Activated CD4-positive, alpha-beta T cell treated with anti-CD3 and anti-CD28 coated beads for 36 hours (primary cell): ENCODE data around the gene FUOM. TPM values are rescaled to one million over a fixed set of nuclear protein-coding genes. Genes with fewer than 3 reads are reported as not detected.
"Not testable (repeated sequence)": the region's sequence is repeated elsewhere in the genome, so short reads cannot be mapped to it uniquely, and the experiment has no call there.

Experiments used
- ATAC-seq: fragments of 200-7000 bp; cut with Tn5 transposase; one replicate; pipeline ENCODE4 v1.10.0; 2021; ENCODE audit warnings: mild to moderate bottlenecking, moderate library complexity
- CTCF ChIA-PET: fragments of 350-600 bp; sonication (Branson Sonifier 250); formaldehyde crosslinking; loops from one replicate; lab custom pipeline; 2021; ENCODE audit warnings: antibody characterized with exemption; lab: Charles Lee
- POLR2A ChIA-PET: fragments of 350-600 bp; sonication (Branson Sonifier 250); formaldehyde crosslinking; loops from one replicate; lab custom pipeline; 2021; ENCODE audit warnings: antibody characterized with exemption, inconsistent platforms; lab: Charles Lee
- DNase-seq: peaks from one replicate; pipeline ENCODE4 v3.0.0-alpha.2; 2020
- H3K27ac Mint-ChIP-seq: one replicate; pipeline ENCODE4 v1.8.0; 2021; ENCODE audit warnings: mixed read lengths
- H3K27me3 Mint-ChIP-seq: one replicate; pipeline ENCODE4 v1.8.0; 2021; ENCODE audit warnings: mixed read lengths
- H3K36me3 Mint-ChIP-seq: one replicate; pipeline ENCODE4 v1.8.0; 2021; ENCODE audit warnings: low read depth, mixed read lengths
- H3K4me1 Mint-ChIP-seq: one replicate; pipeline ENCODE4 v1.8.0; 2021; ENCODE audit warnings: mixed read lengths
- H3K4me3 Mint-ChIP-seq: one replicate; pipeline ENCODE4 v1.8.0; 2021; ENCODE audit warnings: mild to moderate bottlenecking, moderate library complexity, mixed read lengths
- H3K9me3 Mint-ChIP-seq: one replicate; pipeline ENCODE4 v1.8.0; 2021; ENCODE audit warnings: low read depth, mixed read lengths
- intact Hi-C, 2 experiments: fragments of 100-400 bp; cut with DNase I in 1 of 2; cut with micrococcal nuclease in 1 of 2; formaldehyde crosslinking; loops; one replicate each; pipeline versions ENCODE4 v1.14.2 to v1.15.1; 2022 to 2024; cut with DNase I, micrococcal nuclease
- total RNA-seq, 2 experiments: library from RNA; stranded (reverse); gene quantifications; one replicate each; pipeline ENCODE4 v1.2.3, GENCODE V29; 2021

Gene FUOM
- total RNA-seq, 2 experiments from 2014 or later = 28.3 to 37.0 TPM

DNA sequence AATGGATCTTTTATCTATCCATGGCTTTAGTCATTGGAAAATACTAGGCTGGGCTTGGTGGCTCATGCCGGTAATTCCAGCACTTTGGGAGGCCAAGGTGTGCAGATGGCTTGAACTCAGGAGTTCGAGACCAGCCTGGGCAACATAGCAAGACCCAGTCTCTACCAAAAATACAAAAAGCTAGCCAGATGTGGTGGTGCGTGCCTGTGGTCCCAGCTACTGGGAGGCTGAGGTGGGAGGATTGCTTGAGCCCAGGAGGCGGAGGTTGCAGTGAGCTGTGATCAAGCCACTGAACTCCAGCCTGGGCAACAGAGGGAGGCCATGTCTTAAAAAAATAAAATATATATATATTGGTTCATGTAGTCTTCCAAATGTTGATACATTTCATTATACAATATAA lies 29.1 kb upstream of the FUOM start:
- ATAC-seq, H3K36me3 Mint-ChIP-seq, H3K4me3 Mint-ChIP-seq, H3K9me3 Mint-ChIP-seq, H3K27me3 Mint-ChIP-seq, intact Hi-C loops, H3K27ac Mint-ChIP-seq, POLR2A ChIA-PET: not testable (repeated sequence)
- DNase-seq = peak; percentile 0
- CTCF ChIA-PET = interaction anchor here (1.3 to 1.5 kb wide), 3 partner anchors 9 to 57 kb away, joined by 3 to 5 read pairs (median 4); no protein-coding TSS in a partner anchor
- H3K4me1 Mint-ChIP-seq = peaks cover 33% of the 10 kb centered on the region

DNA sequence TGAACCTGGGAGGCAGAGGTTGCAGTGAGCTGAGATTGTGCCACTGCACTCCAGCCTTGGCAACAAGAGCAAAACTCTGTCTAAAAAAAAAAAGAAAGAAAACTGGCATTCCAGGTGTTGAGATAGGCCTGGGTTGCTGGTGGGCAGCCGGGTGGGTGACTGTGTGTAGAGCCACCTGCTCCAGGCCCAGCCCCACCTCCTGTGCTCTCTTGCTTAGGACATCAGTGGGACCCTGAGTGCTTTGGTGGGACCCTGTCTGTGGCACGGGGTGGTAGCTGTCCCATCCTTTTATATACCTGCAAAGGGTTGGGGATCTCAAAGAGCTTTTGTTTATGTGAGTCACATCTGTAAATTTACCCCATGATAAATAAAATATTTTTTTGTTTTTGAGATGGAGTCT lies 27.4 kb upstream of the FUOM start:
- Mint-ChIP-seq H3K27ac (no peak overlapping the region), H3K27me3 (no peaks in the 10 kb centered on the region), H3K4me1 (peaks cover 16% of the 10 kb centered on the region), H3K36me3 (peaks cover 2% of the 10 kb centered on the region), H3K4me3 (no peak overlapping the region), H3K9me3 (no peaks in the 10 kb centered on the region)
- ATAC-seq = no peak
- intact Hi-C loops = no loop called here
- DNase-seq = peak; percentile 3
- CTCF ChIA-PET = interaction anchor here (0.9 kb wide), 1 partner anchor 56 kb away, joined by 3 read pairs; no protein-coding TSS in a partner anchor
- POLR2A ChIA-PET = no interaction called here

DNA sequence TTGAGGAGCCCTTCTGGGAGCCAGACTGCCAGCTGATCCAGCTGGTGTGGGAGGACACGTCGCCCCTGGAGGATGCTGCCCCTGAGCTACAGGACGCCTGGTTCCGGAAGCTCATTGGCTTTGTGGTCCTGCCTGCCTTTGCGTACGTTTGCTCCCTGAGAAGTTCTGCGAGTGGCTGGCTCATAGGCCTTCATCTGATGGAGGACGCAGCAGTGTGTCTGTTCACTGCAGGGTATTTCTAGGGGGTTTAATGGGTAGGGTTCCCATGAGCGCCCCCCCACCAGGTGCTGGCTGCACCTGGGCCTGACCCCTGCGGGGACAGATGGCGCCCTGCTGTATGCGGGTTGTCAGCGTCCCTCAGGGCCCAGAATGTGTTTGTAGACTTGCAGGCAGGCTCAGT lies 26.3 kb upstream of the FUOM start:
- intact Hi-C loops = no loop called here
- Mint-ChIP-seq H3K9me3 (no peaks in the 10 kb centered on the region), H3K4me1 (peaks cover 11% of the 10 kb centered on the region), H3K36me3 (peaks cover 2% of the 10 kb centered on the region), H3K27ac (no peak overlapping the region), H3K27me3 (no peaks in the 10 kb centered on the region), H3K4me3 (no peak overlapping the region)
- POLR2A ChIA-PET = no interaction called here
- ATAC-seq (no peak), DNase-seq (no peak)
- CTCF ChIA-PET = no interaction called here

DNA sequence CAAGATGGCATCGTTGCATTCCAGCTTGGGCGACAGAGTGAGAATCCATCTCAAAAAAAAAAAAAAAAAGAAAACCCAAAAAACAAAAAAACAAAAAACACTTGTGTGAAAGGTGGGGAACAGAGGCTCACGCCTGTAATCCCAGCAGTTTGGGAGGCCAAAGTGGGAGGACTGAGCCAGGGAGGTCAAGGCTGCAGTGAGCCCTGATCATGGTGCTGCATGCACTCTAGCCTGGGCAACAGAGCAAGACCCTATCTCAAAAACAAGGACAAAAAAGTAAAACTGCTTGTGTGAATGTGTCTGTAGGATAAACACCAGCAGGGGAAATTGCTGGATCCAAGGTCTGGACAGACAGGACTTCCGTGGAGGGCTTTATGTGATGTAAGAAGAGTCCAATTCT lies 25.7 kb upstream of the FUOM start:
- DNase-seq (no peak), ATAC-seq (no peak)
- H3K4me3 Mint-ChIP-seq = no peak overlapping the region
- intact Hi-C loops = no loop called here
- no peaks in the 10 kb centered on the region for H3K9me3 Mint-ChIP-seq
- peaks cover 2% of the 10 kb centered on the region for H3K36me3 Mint-ChIP-seq
- H3K27ac Mint-ChIP-seq = no peak overlapping the region
- peaks cover 6% of the 10 kb centered on the region for H3K4me1 Mint-ChIP-seq
- ChIA-PET CTCF (no interaction called here), POLR2A (no interaction called here)
- H3K27me3 Mint-ChIP-seq = no peaks in the 10 kb centered on the region

DNA sequence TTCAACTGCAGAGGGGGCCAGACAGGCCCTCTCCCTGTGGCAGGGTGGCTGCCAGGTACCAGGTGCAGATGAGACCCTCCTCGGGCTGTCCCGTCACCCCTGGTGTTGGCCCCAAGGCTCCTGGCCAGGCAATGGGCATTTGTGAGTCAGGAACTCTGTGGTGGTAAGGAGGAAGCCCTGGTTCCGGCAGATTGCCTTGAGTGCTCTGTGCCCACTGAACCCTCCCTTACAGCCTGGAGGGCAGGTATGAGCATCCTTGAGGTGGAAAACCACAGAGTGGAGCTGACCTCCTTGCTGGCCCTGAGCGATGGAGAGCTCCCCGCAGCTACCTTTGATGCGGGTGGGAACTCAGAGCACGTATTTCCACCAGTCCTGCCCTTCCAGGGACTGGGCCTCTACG lies 23.2 kb upstream of the FUOM start:
- DNase-seq (no peak), ATAC-seq (no peak)
- intact Hi-C loops = no loop called here
- no peaks in the 10 kb centered on the region for H3K9me3 Mint-ChIP-seq
- peak overlapping the region; percentile 33 for H3K4me3 Mint-ChIP-seq
- POLR2A ChIA-PET = no interaction called here
- CTCF ChIA-PET = interaction anchor here (0.6 kb wide), 1 partner anchor 26 kb away, joined by 3 read pairs; no protein-coding TSS in a partner anchor
- H3K27me3 Mint-ChIP-seq = no peaks in the 10 kb centered on the region
- H3K36me3 Mint-ChIP-seq = no peaks in the 10 kb centered on the region
- H3K4me1 Mint-ChIP-seq = no peaks in the 10 kb centered on the region
- no peak overlapping the region for H3K27ac Mint-ChIP-seq

DNA sequence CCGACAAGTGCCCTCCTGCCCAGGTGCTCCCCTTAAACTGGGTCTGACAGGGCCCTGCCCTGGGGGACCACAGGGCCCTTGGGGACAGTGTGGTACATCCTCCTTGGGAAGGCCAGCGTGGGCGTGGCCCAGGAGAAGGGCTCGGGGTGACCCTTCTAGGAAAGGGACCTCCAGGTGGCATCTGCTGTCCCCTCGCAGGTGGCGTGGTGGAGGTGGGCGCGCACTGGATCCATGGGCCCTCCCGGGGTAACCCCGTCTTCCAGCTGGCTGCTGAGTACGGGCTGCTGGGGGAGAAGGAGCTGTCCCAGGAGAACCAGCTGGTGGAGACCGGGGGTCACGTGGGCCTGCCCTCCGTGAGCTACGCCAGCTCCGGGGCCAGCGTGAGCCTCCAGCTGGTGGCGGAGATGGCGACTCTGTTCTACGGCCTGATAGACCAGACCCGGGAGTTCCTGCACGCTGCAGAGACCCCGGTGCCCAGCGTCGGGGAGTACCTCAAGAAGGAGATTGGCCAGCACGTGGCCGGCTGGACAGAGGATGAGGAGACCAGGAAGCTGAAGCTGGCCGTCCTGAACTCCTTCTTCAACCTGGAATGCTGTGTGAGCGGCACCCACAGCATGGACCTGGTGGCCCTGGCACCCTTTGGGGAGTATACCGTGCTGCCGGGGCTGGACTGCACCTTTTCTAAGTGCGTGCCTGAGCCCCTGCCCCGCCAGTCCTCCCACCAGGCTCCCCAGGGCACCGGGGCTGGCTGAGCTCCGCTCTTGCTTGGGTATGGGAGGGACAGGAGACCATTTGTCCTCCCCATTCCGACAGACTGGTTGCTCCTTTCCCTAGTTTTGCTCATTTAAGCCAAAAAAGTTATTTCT lies 22.2 kb upstream of the FUOM start:
- ChIA-PET POLR2A (interaction anchor here (1.3 kb wide), 1 partner anchor 10 kb away, joined by 3 read pairs; no protein-coding TSS in a partner anchor), CTCF (no interaction called here)
- Mint-ChIP-seq H3K36me3 (no peaks in the 10 kb centered on the region), H3K27me3 (no peaks in the 10 kb centered on the region), H3K4me3 (peak overlapping the region; percentile 44), H3K27ac (no peak overlapping the region), H3K9me3 (no peaks in the 10 kb centered on the region), H3K4me1 (no peaks in the 10 kb centered on the region)
- ATAC-seq = no peak
- no peak for DNase-seq
- intact Hi-C loops = loop anchor here (1.0 to 10.0 kb wide), 9 partner anchors 10 to 1045 kb away; partner anchors contain the start of genes INPP5A (in 2 of the 2), FUOM (in 1 of the 2), LRRC27 (in 1 of the 2) and MTG1 (in 1 of the 2)

DNA sequence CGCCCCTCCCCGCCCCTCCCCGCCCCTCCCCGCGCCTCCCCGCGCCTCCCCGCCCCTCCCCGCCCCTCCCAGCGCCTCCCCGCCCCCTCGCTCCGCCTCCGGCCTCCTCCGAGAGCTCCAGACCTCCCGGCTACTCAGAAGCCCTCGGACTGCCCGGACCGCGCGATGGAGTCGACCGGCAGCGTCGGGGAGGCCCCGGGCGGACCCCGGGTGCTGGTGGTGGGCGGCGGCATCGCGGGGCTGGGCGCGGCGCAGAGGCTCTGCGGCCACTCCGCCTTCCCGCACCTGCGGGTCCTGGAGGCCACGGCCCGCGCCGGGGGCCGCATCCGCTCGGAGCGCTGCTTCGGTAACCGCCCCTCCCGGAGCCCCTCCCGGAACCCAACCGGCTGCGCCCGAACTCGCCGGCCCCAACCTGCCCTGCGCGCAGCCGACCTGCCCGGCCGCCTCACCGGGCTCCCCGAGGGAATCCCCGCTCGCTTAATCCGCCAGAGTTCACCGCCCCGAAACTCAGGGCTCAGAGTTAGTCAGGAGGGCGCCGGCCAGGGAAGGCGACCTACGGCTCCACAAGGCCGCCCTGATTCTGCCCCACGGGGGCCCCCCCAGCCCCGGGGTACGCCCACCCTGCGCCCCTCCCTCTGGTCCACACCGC lies 21.5 kb upstream of the FUOM start, which contains the start of gene PAOX:
PAOX (plus strand) TSS at position 111 of the 649 bp plus-strand sequence; CDS start at position 166, 55 bp downstream.
- ATAC-seq = peak; percentile 76
- Mint-ChIP-seq H3K27me3 (no peaks in the 10 kb centered on the region), H3K4me1 (no peaks in the 10 kb centered on the region), H3K27ac (peak within 1 kb of the TSS; percentile 24), H3K36me3 (no peaks in the 10 kb centered on the region), H3K4me3 (peak within 1 kb of the TSS; percentile 74), H3K9me3 (no peaks in the 10 kb centered on the region)
- POLR2A ChIA-PET = interaction anchor here (1.3 kb wide), 1 partner anchor 10 kb away, joined by 3 read pairs; no protein-coding TSS in a partner anchor
- peak; percentile 80 for DNase-seq
- intact Hi-C loops = loop anchor here (1.0 to 10.0 kb wide), 9 partner anchors 11 to 1044 kb away; partner anchors contain the start of genes INPP5A (in 2 of the 2), FUOM (in 1 of the 2), LRRC27 (in 1 of the 2) and MTG1 (in 1 of the 2)
- CTCF ChIA-PET = interaction anchor here (1.4 kb wide), 1 partner anchor 12 kb away, joined by 4 read pairs; no protein-coding TSS in a partner anchor

DNA sequence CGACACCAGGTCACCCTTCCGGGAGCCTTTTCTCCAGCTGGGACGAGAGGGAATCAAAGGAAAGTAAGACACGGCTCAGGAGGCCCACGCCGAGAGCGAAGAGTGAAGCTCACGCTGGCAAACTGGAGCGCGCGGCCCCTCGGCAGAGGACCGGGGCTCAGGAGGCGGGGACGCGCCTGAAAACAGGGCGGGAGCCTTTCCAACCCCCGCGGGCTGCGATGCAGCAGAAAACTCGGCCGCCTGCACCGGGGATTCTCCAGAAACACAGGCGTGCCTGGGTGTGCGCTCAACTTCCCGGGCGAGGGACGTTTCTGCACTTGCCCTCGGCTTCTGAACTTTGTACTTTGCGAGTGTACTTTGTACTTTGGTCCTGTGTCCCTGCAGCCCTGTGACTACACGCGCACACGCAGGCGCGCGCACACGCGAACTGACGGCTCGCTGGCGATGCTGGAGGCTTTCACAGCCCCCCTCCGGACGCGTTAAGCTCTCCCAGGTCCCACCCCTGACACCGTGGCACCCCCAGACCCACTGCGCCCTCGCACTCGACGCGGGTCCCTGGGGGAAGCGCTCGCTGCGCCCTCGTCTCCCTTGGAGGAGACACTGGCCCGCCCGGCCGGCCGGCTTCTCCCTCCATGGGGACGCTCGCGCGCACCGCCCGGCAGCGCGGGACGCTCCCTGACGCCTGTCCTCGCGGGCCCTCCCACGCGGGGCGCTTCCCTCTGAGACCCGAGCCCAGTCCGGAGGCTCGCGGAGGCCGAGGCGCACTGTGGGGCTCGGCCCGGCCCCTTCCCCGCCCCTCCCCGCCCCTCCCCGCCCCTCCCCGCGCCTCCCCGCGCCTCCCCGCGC lies 20.7 kb upstream of the FUOM start:
- H3K4me3 Mint-ChIP-seq = peak overlapping the region; percentile 74
- peak; percentile 57 for ATAC-seq
- H3K27ac Mint-ChIP-seq = peak overlapping the region; percentile 24
- ChIA-PET POLR2A (no interaction called here), CTCF (interaction anchor here (1.0 to 2.1 kb wide), 4 partner anchors 8 to 49 kb away, joined by 3 to 6 read pairs (median 4); no protein-coding TSS in a partner anchor)
- H3K36me3 Mint-ChIP-seq = no peaks in the 10 kb centered on the region
- H3K27me3 Mint-ChIP-seq = no peaks in the 10 kb centered on the region
- no peaks in the 10 kb centered on the region for H3K9me3 Mint-ChIP-seq
- H3K4me1 Mint-ChIP-seq = peaks cover 4% of the 10 kb centered on the region
- peak; percentile 77 for DNase-seq
- intact Hi-C loops = loop anchor here (1.0 to 10.0 kb wide), 10 partner anchors 11 to 1044 kb away; partner anchors contain the start of genes INPP5A (in 2 of the 2), FUOM (in 1 of the 2), LRRC27 (in 1 of the 2) and MTG1 (in 1 of the 2)

DNA sequence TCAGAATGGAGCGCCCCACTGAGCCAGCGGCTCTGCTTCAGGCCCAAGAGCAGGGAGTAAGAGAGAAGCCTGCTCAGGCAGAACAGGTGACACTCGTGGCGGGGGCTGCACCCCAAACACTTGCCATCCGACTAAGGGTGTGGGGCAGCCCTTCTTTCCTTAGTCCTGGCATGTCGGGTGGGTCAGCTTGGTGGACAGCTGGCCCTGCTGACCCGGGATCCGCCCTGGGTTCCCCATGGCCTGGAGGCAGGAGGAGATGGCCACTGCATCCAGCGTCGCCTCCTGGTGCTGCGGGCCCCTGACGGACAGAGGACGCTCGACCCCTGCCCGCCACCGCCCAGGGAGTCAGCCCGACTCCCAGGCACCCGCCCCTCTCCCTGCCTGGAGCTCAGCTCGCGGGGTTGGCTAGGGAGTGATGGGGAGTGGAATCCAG lies 20.0 kb upstream of the FUOM start:
- Mint-ChIP-seq H3K4me1 (peaks cover 4% of the 10 kb centered on the region), H3K27ac (no peak overlapping the region)

More for the DNA sequence above, 20.0 kb upstream of the FUOM start:
- no peaks in the 10 kb centered on the region for H3K9me3 Mint-ChIP-seq
- CTCF ChIA-PET = interaction anchor here (1.0 to 2.1 kb wide), 4 partner anchors 9 to 48 kb away, joined by 3 to 6 read pairs (median 4); no protein-coding TSS in a partner anchor
- H3K4me3 Mint-ChIP-seq = peak overlapping the region; percentile 74
- intact Hi-C loops = loop anchor here (1.0 to 10.0 kb wide), 5 partner anchors 11 to 1043 kb away; partner anchors contain the start of genes INPP5A (in 2 of the 2) and LRRC27 (in 1 of the 2)
- DNase-seq (no peak), ATAC-seq (no peak)
- H3K27me3 Mint-ChIP-seq = no peaks in the 10 kb centered on the region
- H3K36me3 Mint-ChIP-seq = no peaks in the 10 kb centered on the region
- POLR2A ChIA-PET = no interaction called here
